ENCODE data around the gene CLSTN1. TPM values are rescaled to one million over a fixed set of nuclear protein-coding genes. Genes with fewer than 3 reads are reported as not detected.

Gene CLSTN1
- total RNA-seq, 1 experiment from 2014 or later: 100 TPM

GRCh38 chr1:9690440-9691107 is 133.2 kb downstream of the CLSTN1 start:
- H2AFZ ChIP-seq (ENCODE audit: low read length): no peak overlapping the region
- H2AK5ac ChIP-seq (ENCODE audit: insufficient read length, low read length): no peak overlapping the region
- H3K9me3 ChIP-seq (ENCODE audit: control insufficient read depth, low read depth, low read length): no peaks in the 10 kb centered on the region
- peaks cover 32% of the 10 kb centered on the region for H3K23me2 ChIP-seq (ENCODE audit: insufficient read length, low read depth, low read length, poor library complexity, severe bottlenecking)
- Mint-ChIP-seq H3K27ac (peak overlapping the region in 1 of 3 experiments; percentile 53; a peak in 1 of 7 replicates), H3K4me1 (peaks cover 33 to 39% of the 10 kb centered on the region in 2 experiments), H3K36me3 (ENCODE audit: insufficient read depth in 1 of 3, low read depth in 3 of 3) (no peaks in the 10 kb centered on the region; a peak in 2 of 7 replicates), H3K9me3 (no peaks in the 10 kb centered on the region), H3K27me3 (ENCODE audit: low read depth) (peaks cover 37% of the 10 kb centered on the region), H3K4me3 (peak overlapping the region; percentile 80 to 83)
- H4K91ac ChIP-seq (ENCODE audit: insufficient read length, low read depth, low read length): no peak overlapping the region
- no peak overlapping the region for H3K23ac ChIP-seq (ENCODE audit: insufficient read length, low read depth, low read length)
- no peak overlapping the region for H2BK12ac ChIP-seq (ENCODE audit: insufficient read length, low read depth, low read length)
- H3K79me1 ChIP-seq (ENCODE audit: insufficient read depth, low read depth, low read length, poor library complexity, severe bottlenecking): no peaks in the 10 kb centered on the region
- no peak overlapping the region for H3K14ac ChIP-seq (ENCODE audit: insufficient read depth, low read length)
- no peak overlapping the region for H4K5ac ChIP-seq (ENCODE audit: insufficient read length, low read depth, low read length)
- H4K8ac ChIP-seq (replicated peaks; ENCODE audit: insufficient read length, low read depth, low read length): no peak overlapping the region
- no peak overlapping the region for H3K27ac ChIP-seq (ENCODE audit: insufficient read length, low read depth, low read length)
- H3K18ac ChIP-seq (ENCODE audit: insufficient read length, low read depth, low read length): no peak overlapping the region
- H2BK15ac ChIP-seq (ENCODE audit: low read depth, low read length): no peak overlapping the region
- no peak overlapping the region for H3K9ac ChIP-seq (ENCODE audit: extremely low read depth, insufficient read length, low read length)
- no peak for DNase-seq
- H3K27me3 ChIP-seq (ENCODE audit: insufficient read depth, low read length): peaks cover 9% of the 10 kb centered on the region; the same call in 1 of the 2 replicates
- no peak overlapping the region for H2BK5ac ChIP-seq (ENCODE audit: insufficient read length, low read length)
- no peak overlapping the region for H3K4ac ChIP-seq (ENCODE audit: low read depth, low read length)
- no peak for TF ChIP-seq CTCF (conservative IDR thresholded peaks at IDR 0.05)
- peak overlapping the region; percentile 61 for H3K4me2 ChIP-seq (ENCODE audit: insufficient read depth, insufficient read length, low read length)
- no peaks in the 10 kb centered on the region for H3K79me2 ChIP-seq (ENCODE audit: insufficient read depth, low read length)
- peaks cover 3% of the 10 kb centered on the region; the same call in 1 of the 2 replicates for H3K4me1 ChIP-seq (ENCODE audit: insufficient read depth, low read length)
- no peak overlapping the region for H3K56ac ChIP-seq (ENCODE audit: insufficient read length, low read depth, low read length)
- no CpG with 5 or more reads among the region's 14 CpGs for WGBS (ENCODE audit: extremely low coverage, insufficient read length, low lambda C conversion rate)
- no peak overlapping the region for H3T11ph ChIP-seq (ENCODE audit: low read length)
- H4K20me1 ChIP-seq (ENCODE audit: control insufficient read depth, insufficient read depth, insufficient read length): no peaks in the 10 kb centered on the region
- no peak overlapping the region for H2BK20ac ChIP-seq (ENCODE audit: low read depth, low read length, poor library complexity, severe bottlenecking)
- no peak overlapping the region for H2BK120ac ChIP-seq (ENCODE audit: low read depth, low read length, poor library complexity, severe bottlenecking)
